Smooth muscle cell of the umbilical artery (primary cell): ENCODE results near the gene DIS3. TPM values are rescaled to one million over a fixed set of nuclear protein-coding genes. Genes with fewer than 3 reads are reported as not detected.

ENCODE experiments used
- total RNA-seq: library from RNA; depleted of rRNA; stranded (reverse); fragments of >200 nt; gene quantifications from 2 replicates; pipeline ENCODE4 v1.2.3, GENCODE V29; 2014

DIS3 gene
- total RNA-seq, result 42.5 and 73.8 TPM in 2 replicates

GRCh38 chr13:72781451-72782439 lies at the start of gene DIS3, which contains the start of gene PIBF1:
Gene DIS3, minus strand, starts transcription at chr13:72781900. Its CDS starts 68 bp downstream, at chr13:72781832.
Gene PIBF1, plus strand, starts transcription at chr13:72782133. Its CDS starts 1,337 bp downstream, at chr13:72783470.

DNA sequence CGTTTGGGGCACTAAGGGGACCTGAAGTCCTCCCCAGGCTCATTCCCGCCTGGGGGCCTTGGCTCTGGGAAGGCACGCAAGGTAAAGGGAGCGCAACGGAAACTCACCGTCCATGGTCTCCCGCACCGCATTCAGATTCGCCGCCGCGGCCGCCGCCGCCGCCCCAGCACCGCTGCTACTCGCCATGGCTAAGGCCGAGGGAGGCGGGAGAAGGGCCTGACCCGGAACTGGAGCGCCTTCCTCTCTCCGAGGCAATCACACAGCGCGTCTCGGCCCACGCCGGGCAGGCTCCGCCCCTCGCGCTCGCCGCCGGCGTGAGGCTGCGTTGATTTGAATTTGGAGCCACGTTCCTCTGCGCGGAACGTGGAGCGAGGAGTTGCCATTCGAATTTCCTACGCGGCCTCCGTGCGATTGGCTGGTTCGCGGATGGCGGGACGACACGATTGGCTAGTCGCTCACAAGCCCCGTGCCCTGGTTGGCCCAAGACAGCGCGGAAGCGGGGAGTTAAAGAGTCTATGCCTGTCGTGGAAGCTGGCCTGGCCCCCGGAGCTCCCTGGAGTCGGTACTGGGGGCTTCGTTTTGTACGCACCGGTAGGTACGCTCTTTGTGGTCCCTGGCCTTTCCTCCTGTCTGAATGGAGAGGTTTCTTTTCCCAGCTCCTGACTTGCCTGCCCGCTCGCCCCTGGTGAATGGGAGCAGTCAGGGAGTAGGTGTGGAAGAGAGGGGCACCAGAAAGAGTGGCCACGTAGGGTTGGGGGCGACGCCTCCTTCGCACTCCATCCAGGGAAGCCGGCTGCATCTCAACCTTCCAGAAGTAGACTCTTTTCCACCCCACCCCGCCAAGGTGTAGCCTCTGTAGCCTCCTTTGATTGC lies 54.0 kb downstream of the DIS3 start, which contains the start of the genes BORA and MZT1:
TSS of gene BORA (plus strand) at position 507 of the 873 bp plus-strand sequence. CDS start 1,018 bp downstream, outside the sequence.
TSS of gene MZT1 (minus strand) at position 213 of the 873 bp plus-strand sequence. CDS start at position 186, 27 bp downstream.

Other genes with a start within 250 kb of the DIS3 start
- gene MZT1, start 54.3 kb downstream of the DIS3 start, total RNA-seq, result 11.3 and 17.3 TPM in 2 replicates
- 3.9 and 6.5 TPM in 2 replicates for gene BORA, start 54.0 kb downstream of the DIS3 start, total RNA-seq
- 25.8 and 31.0 TPM in 2 replicates for gene PIBF1, start 233 bp upstream of the DIS3 start, total RNA-seq